ENCODE results near the gene SYT9.

The SYT9 gene

GRCh38 chr11:7428196-7428595, 176.5 kb downstream of the SYT9 start:
- DNase-seq = no peak

- DNase-seq = no peak
Measured at GRCh38 chr11:7430496-7430895, 178.8 kb downstream of the SYT9 start.

GRCh38 chr11:7435176-7435575, 183.5 kb downstream of the SYT9 start:
- no peak for DNase-seq

- no peak for DNase-seq
Measured at GRCh38 chr11:7436146-7436545, 184.4 kb downstream of the SYT9 start.

GRCh38 chr11:7436657-7437056, 185.0 kb downstream of the SYT9 start:
- DNase-seq = peak; percentile 4

GRCh38 chr11:7437696-7438095, 186.0 kb downstream of the SYT9 start:
- no peak for DNase-seq

- DNase-seq = no peak
Measured at GRCh38 chr11:7439746-7440320, 188.1 kb downstream of the SYT9 start.

- peak; percentile 17 for DNase-seq
Measured at GRCh38 chr11:7442588-7443215, 191.0 kb downstream of the SYT9 start.

- no peak for DNase-seq
Measured at GRCh38 chr11:7444091-7444981, 192.6 kb downstream of the SYT9 start.

GRCh38 chr11:7445564-7445963, 193.9 kb downstream of the SYT9 start:
- no peak for DNase-seq

- no peak for DNase-seq
Measured at GRCh38 chr11:7448201-7448600, 196.5 kb downstream of the SYT9 start.

- no peak for DNase-seq
Measured at GRCh38 chr11:7449211-7449840, 197.6 kb downstream of the SYT9 start.

GRCh38 chr11:7449841-7450214, 198.1 kb downstream of the SYT9 start:
- no peak for DNase-seq

- no peak for DNase-seq
Measured at GRCh38 chr11:7450836-7451235, 199.1 kb downstream of the SYT9 start.

- no peak for DNase-seq
Measured at GRCh38 chr11:7451520-7451919, 199.8 kb downstream of the SYT9 start.

- no peak for DNase-seq
Measured at GRCh38 chr11:7451952-7452494, 200.3 kb downstream of the SYT9 start.

- DNase-seq = no peak
Measured at GRCh38 chr11:7454854-7455253, 203.2 kb downstream of the SYT9 start.

GRCh38 chr11:7457211-7457610, 205.5 kb downstream of the SYT9 start:
- DNase-seq = no peak

GRCh38 chr11:7462706-7463105, 211.0 kb downstream of the SYT9 start:
- no peak for DNase-seq

- no peak for DNase-seq
Measured at GRCh38 chr11:7467652-7468051, 215.9 kb downstream of the SYT9 start.

GRCh38 chr11:7469351-7469865, 217.7 kb downstream of the SYT9 start:
- DNase-seq = no peak

GRCh38 chr11:7471071-7471470, 219.4 kb downstream of the SYT9 start:
- no peak for DNase-seq

- DNase-seq = no peak
Measured at GRCh38 chr11:7473717-7474116, 222.0 kb downstream of the SYT9 start.
